HCEC 1CT (cell line): Measurements from ENCODE around the gene B3GNT7.
"Not testable (repeated sequence)": the region's sequence is repeated elsewhere in the genome, so short reads cannot be mapped to it uniquely, and the experiment has no call there.

Experiments
- DNase-seq: peaks from one replicate; pipeline ENCODE4 v3.0.0-alpha.2; 2017

B3GNT7 gene

DNA sequence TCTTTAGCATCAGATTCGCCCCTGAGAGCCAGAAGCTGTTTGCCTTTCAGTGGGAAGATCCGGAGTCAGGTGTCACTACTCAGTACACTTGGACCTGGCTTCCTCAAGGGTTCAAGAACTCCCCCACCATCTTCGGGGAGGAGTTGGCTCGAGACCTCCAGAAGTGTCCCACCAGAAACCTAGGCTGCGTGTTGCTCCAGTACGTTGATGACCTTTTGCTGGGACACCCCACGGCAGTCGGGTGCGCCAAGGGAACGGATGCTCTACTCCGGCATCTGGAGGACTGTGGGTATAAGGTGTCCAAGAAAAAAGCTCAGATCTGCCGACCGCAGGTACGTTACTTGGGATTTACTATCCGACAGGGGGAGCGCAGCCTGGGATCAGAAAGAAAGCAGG lies 8.7 kb downstream of the B3GNT7 start:
- not testable (repeated sequence) for DNase-seq

DNA sequence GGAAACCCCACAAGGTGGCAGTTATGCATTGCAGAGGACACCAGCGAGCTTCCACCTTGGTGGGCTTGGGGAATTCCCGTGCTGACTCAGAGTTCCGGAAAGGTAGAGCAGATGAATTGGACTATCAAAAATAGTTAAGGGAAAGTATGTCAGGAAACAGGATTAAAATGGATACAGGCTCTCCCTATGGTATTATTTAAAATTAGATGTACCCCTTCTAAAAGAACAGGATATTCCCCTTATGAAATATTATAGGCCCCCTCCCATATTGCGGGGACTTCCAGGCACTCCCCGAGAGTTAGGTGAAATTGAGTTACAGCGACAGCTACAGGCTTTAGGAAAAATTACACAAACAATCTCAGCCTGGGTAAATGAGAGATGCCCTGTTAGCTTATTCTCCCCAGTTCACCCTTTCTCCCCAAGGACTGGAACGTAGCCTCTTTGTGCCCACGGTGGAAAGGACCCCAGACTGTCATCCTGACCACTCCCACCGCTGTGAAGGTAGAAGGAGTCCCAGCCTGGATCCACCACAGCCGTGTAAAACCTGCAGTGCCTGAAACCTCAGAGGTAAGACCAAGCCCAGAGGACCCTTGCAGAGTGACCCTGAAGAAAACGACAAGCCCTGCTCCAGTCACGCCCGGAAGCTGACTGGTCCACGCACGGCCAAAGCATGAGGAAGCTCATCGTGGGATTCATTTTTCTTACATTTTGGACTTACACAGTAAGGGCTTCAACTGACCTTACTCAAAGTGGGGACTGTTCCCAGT lies 10.3 kb downstream of the B3GNT7 start:
- not testable (repeated sequence) for DNase-seq

DNA sequence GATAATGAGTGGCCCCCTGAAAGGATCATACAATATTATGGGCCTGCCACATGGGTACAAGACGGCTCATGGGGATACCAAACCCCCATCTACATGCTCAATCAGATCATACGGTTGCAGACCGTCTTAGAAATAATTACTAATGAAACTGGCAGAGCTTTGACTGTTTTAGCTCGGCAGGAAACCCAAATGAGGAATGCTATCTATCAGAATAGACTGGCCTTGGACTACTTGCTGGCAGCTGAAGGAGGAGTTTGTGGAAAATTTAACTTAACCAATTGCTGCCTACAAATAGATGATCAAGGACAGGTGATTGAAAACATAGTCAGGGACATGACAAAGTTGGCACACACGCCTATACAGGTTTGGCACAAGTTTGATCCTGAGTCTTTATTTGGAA lies 12.2 kb downstream of the B3GNT7 start:
- not testable (repeated sequence) for DNase-seq

DNA sequence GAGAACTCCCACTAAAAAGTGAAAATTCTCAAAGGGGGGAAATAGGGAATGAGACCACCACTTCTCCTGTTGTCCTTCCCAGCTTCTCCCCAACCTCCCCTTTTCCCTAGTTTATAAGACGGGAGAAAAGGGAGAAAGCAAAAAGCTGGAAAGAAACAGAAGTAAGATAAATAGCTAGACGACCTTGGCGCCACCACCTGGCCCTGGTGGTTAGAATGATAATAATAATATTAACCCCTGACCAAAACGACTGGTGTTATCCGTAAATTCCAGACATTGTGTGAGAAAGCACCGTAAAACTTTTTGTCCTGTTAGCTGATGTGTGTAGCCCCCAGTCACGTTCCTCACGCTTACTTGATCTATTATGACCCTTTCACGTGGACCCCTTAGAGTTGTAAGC lies 12.8 kb downstream of the B3GNT7 start:
- DNase-seq = not testable (repeated sequence)

DNA sequence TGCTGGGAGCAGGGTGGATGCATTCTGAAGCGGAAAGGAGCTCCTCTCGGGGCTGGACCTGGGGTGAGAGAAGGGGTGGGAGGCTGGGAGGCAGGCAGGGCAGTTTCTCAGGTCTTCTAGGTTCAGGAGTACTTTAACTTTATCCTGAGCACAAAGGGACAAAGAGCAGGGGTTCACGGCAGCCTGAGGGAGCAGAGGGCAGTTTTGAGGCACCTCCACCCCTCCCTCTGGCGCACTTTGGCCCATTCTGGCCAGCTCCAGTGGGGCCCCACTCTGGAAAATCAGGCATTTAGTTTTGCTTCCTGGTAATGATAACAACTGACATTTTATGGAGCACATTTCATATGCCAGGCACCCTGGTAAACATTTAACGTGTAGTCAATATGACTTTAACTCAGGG lies 14.3 kb downstream of the B3GNT7 start:
- no peak for DNase-seq

DNA sequence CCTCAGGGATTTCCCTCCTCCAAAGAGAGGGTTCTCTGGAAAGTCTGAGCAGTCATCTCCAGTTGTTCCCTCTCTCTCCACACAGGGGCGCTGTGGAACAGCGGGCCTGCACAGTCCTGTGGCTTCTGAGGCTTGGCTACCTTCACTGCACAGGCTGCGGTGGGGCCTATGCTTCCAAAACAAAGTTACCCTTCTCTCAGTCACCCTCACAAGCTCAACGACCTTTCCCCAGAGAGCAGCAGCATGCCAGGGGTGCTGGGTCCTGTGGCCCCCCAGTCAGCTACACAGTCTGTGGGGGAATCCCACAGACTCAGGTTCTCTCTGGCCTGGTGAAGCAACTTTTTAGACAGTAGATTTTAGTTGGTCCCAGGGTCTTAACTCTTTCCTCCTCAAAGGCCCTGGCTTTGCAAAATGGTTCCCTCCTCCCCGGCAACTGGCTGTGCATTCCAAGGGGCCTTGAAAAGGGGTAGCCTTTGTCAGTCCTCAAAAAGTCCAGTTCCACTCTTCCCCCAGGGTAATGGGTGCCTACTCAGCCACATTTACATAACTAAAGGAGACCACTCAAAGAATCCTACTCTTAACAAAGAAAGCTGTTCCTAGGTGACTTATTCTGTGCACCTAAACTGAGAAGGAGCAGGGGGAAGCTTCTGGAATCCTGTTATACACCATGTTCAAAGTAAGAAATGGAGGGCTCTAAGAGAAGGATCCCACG lies 14.9 kb downstream of the B3GNT7 start:
- DNase-seq = no peak

DNA sequence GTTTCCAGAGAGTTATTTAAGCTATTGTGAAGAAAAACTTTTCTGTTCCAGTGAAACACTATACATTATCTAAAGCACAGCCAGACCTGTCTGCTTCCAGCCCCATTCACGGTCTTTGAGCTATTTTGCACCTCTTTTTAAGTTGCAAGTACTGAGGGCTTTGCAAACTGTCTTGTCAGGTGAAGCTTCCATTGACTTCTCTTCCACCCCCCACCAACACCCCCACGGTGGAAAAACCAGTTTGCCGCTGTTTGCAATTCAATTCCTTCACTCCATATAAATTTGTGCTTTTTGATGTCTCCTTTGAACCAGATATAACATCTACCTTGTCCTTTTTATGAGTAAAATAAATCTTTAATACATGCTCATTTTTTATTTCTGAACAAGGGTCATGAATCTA lies 15.7 kb downstream of the B3GNT7 start:
- no peak for DNase-seq

DNA sequence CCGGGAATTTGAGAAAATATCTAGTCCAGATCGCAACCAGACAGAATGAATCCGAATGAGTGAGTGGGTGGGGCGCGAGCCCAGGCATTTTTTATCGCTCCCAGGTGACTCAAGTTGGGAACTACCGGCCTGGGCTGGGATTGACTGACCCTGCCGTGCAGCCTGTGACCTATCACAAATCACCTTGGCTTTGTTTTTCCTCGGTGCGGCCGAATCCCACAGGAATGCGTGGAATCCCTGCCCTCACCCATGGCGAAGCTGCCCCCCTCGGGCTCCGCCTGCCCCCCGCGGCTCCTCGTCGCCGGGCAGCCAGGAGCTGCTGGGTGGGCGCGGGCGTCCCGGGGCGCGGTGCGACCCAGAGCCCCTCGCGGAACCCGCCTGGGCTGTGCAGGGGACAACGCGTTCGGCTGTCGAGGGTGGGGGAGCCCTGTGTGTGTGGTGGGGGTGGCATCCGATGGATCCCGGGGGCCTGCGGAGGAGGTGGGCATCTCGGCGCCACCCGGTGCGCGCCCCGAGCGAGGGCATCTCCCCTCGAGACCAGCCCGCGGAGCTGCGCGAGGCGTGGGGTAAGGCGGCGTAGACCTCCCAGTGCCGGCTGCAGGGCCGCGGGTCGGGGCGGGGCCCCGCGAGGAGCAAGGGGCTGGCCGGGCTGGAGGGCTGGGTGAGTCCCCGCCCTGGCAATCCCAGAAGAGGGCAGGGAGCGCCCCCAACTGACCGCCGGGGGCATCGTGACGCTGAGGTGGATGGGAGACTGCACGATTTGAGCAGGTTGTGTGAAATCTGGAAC lies 16.5 kb downstream of the B3GNT7 start:
- peak; percentile 72 for DNase-seq

DNA sequence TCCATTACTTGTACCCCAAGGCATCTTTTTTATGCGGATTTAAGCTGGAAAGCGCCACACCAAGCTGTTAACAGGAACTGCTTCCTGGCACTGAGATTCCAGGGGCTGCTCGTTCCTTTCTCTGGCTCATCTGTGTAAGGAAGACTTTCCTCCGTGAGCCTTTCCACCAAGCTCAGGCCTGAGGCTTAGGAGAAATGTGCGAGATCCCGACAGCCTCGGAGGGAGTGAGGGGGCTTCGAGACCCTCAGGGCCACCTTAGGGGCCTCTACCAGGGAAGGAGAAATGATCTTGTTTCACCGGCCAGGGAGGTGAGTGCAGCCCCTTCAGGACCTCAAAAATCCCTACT lies 17.1 kb downstream of the B3GNT7 start:
- no peak for DNase-seq

DNA sequence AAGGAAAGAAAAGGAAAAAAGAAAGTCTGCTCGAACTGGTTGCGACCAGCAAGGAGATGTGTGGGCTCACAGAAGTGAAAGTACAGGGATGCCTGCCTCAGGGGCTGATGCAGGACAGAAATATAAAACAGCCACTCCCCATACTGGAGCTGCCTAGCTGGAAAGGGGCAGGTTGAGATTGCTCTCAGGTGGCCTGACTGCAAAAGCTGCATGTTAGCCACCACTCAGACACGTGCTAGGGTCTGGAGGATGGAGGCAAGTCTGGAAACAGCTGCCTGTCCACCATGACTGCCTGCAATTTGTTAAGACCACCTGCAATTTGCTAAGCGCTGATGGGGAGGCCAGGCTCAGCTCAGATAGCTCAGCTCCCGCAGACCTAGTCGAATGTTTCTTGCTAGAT lies 17.9 kb downstream of the B3GNT7 start:
- no peak for DNase-seq

DNA sequence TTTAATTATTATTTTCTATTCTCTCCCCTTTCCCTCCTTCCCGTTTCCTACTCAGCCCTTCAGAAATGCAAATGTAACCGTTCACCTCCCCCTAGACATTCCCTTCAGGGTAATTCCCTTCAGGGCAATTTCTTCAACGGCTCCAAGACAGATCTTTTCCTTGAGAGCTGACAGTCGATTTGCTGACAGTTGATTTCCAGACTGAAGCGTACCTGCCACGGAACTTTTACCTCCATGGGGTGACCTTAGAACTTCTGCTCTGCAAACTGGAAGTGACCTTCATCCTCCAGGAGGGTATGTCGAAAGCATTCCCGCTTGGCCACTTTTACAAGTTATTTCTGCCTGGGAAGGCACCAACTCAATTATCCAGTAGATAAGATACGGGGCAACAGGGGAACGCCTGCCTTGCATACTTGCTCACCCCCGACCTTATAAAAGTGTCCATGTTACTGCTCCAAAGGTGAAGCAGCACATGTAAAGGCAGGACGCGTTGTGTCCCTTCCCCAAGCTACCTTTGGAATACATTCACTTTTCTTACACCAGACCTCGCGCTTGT lies 18.5 kb downstream of the B3GNT7 start:
- no peak for DNase-seq

DNA sequence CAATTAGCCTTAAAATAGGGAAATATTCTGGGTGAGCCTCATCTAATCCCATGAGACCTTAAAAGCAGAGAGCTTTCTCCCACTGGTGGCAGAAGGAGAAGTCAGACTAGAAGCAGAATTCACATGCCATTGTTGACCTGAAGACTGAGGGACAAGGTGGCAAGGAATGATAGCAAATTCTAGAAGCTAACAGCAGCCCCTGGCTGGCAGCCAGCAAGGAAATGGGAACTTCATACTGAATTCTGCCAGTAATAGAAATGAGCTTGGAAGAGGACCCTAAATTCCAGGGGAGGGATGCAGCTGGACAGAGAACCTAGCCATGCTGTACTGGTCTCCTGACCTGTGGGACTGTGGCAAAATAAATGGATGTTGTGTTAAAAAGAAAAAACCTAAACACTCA lies 19.5 kb downstream of the B3GNT7 start:
- no peak for DNase-seq

DNA sequence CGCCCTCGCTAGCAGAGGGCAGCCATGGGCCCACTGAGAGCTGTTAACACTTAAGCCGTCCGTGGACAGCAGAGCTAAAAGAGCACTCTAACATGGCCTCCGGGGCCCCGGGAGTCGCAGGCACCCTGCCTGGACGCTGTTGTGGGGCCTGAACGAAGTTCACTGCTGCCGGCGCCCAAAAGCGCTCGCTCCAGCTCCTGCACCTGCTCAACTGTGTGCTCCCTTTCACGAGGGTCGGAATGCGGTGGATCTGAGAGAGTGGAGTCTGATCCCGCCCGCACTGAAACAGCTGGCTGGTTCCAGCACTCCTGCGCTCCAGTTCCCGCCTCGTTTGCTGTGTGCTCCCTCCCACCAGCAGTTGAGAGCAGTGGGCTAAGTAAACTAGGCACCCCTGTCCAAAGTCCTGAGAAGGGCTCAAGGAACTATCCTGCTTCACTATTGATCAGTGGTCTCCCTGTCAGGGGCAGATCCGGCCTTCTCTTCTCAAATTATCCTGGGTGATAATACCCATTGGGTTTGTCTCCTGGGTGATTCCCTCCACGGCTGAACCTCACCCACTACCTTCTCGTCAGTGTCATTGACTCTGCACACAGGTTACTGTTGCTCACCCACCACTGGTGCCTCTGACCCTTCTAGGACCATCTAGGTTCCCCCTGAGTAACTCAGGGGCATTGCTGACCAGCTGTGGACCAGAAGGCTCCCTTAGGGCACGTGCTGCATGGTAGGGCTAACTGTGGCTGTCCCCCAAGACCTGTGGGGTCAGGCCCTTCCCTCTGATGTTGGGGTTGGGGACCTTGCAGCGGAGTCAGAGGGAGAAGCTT lies 23.5 kb downstream of the B3GNT7 start:
- DNase-seq = no peak

DNA sequence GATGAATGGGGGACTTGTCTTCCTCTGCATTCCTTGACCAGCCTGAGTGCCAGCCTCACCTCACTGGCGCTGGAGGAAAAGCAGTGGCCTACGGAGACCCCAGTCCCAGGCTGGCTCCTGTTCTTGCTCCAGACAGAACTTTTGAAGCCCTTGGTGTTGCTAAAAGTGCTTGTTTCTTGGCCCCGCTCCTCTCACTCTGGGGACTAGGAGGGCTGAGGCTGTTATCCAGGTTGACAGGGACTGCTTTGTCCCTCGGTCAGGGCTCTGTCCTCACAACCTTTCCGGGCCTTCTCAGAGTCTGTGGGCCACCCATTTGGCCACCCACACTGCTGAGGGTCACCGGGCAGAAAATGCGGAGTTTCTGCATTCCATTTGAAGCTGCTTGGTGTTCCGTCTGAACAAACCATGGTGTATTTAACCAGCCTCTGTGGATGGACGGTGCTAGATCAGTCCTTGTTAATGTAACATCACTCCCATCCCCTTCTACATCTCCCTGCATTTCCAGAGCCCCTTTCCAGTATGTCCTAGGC lies 25.6 kb downstream of the B3GNT7 start:
- no peak for DNase-seq

DNA sequence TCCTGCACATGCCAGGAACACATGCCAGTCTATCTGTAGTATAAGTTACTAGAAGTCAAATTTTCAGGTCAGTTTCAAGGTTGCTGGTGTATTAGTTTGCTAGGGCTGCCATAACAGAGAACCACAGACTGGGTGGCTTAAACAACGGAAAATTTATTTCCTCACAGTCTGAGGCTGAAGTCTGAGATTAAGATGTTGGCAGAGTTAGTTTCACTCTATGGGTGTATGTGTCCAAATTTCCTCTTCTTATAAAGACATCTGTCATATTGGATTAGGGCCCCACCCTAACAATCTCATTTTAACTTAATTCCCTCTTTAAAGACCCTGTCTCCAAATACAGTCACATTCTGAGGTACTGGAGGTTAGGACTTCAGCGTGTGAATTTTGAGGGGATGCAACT lies 26.5 kb downstream of the B3GNT7 start:
- DNase-seq = no peak

DNA sequence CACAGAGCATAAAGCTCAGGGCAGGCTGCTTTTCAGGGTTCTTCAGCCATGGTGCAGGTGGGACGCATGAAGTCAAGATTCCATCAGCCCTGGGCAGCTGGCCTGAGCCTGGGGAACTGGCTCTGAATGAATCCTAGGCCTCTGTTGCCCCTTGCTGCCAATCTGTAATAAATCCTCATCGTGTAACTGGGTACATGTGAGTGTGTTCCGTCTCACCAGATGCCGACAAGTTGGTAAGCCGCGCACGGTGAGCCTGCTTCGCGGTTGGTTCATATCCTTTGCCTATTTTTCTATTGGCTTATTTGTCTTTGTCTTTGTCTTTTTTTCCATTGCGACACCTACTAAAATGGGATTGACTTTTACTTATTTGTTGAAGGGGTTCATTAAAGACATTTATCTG lies 27.7 kb downstream of the B3GNT7 start:
- no peak for DNase-seq

DNA sequence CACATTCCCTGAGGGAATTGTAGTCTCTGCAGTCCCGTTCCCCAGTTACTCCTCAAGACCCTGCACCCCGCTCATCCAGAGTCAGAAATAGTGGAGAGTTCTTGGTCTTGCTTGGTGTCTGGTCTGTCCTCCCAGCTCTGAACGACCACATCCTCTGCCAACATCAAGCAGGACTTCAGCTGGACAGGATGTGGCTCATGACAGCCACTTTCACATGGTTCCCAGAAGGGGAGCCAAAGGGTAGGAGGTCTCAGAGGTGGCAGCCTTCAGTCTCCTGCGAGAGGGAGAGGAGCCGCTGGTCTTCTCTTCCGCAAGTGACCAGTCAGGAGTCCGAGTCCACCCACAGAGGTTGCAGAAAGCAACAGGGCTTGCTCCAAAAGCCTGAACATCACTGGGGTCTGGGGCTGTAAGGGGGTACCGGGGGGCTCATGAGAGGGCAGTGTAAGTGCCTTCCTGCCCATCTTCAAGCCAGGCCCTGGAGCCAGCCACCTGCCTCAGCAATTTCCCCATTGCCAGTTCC lies 29.8 kb downstream of the B3GNT7 start:
- no peak for DNase-seq

DNA sequence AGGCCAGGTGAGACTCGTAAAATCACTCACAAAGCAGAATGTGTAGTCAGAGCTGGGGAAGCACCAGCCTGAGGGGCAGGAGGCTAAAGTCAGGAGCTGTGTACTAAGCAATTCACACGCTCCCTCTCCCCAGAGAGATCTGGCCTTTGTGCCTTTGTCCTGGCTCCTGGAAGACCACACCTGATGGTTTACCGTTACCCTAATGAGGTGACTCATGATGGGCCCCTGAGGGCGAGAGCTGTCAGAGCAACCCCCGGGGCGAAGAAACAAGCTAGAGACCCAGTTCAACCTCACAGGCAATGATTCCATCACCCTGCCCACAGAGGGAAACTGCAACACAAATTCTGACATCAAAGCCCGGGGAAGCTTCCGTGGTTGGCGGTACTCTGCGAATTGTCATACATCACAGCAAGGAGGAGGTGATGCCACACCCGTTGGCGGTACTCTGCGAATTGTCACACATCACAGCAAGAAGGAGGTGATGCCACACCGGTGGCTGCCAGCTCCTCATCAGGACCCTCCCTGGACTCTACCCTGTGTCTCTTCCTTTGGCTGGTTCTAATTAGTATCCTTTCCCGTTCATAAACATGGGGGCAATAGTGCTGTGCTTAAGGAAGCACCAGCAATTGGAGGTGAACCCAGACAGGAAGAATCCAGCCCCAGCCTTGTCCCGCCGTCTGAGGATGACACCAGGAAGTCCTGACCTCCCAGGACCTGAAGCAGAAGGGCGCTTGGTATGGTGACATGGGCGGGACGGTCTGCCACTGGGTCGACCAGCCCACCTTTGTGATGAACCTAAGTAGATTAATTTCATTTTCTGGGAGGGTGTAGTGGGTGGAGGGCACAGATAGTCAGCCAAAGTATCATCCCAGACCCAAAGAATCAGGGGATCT lies 30.5 kb downstream of the B3GNT7 start:
- DNase-seq = no peak

DNA sequence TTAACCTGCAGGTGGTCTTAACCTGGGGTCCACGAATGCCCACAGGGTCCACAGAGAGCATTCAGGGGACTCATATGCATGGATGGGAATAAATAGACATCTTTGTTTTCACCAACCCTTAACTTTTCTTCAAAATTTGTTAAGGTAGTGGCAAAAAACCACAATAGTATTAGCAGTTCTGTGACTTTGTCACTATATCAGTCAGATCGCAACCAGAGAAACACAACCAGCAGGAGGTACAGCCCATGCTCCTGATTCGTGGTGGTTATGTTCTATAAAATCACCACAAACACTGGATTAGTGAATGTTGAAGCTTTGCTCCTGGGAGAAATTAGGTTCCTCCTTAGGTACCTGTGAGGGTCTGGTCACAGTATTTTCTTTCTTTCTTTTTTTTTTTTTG lies 31.6 kb downstream of the B3GNT7 start:
- DNase-seq = no peak

DNA sequence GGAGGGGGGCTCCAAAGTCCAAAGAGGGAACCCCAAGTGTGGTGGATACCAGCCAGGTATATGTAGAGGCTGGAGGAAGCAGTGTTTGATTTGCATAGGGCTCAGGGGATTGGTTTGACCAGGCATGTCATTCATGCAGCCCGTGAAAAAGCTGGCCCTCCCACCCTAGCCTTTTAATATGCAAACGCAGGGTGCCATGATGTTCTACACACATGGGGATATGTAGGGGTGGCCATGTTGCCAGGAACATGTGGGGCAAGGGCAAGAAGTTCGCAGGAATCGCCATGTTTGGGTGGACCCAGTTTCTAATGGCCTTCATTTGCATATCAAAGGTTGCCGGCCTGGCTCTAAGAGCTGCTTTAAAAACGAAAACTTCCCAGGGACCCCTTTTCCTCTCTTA lies 33.6 kb downstream of the B3GNT7 start:
- DNase-seq = no peak

DNA sequence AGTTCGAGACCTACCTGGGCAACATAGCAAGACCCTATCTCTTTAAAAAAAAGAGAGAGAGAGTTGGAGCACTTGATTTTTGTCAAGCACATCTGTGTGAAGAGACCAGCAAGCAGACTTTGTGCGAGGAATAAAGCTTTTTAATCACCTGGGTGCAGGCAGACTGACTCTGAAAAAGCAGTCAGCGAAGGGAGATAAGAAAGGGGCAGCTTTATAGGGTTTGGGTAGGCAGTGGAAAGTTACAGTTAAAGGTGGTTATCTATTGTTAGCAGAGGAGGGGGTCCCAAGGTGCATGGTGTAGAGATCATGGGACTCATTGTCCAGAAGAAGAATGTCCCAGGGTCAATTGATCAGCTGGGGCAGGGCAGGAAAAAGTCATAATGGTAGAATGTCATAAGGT lies 34.4 kb downstream of the B3GNT7 start:
- no peak for DNase-seq
